Activated CD8-positive, alpha-beta memory T cell treated with anti-CD3 and anti-CD28 coated beads, Interleukin-2, amount 10 ng/mL, durations not matched to agents 7 days and 5 days (primary cell): ENCODE results near the gene MYG1. TPM values are rescaled to one million over a fixed set of nuclear protein-coding genes. Genes with fewer than 3 reads are reported as not detected.
"Not testable (repeated sequence)": the region's sequence is repeated elsewhere in the genome, so short reads cannot be mapped to it uniquely, and the experiment has no call there.

Experiments used
- ATAC-seq: fragments of 150-1000 bp; cut with Tn5 transposase; one replicate; pipeline ENCODE4 v1.10.0; 2021; ENCODE audit warnings: moderate library complexity
- CTCF ChIA-PET: fragments of 350-600 bp; sonication (Branson Sonifier 250); formaldehyde crosslinking; loops from one replicate; lab custom pipeline; 2021; ENCODE audit warnings: antibody characterized with exemption; lab: Charles Lee
- DNase-seq: peaks from one replicate; pipeline ENCODE4 v3.0.0-alpha.2; 2020
- H3K27ac Mint-ChIP-seq: one replicate; pipeline ENCODE4 v1.8.0; 2021; ENCODE audit warnings: mild to moderate bottlenecking, mixed read lengths
- H3K27me3 Mint-ChIP-seq: one replicate; pipeline ENCODE4 v1.8.0; 2021; ENCODE audit warnings: mixed read lengths
- H3K36me3 Mint-ChIP-seq: one replicate; pipeline ENCODE4 v1.8.0; 2021; ENCODE audit warnings: mild to moderate bottlenecking, mixed read lengths
- H3K4me1 Mint-ChIP-seq: one replicate; pipeline ENCODE4 v1.8.0; 2021; ENCODE audit warnings: mixed read lengths
- H3K4me3 Mint-ChIP-seq: one replicate; pipeline ENCODE4 v1.8.0; 2021; ENCODE audit warnings: mild to moderate bottlenecking, moderate library complexity, mixed read lengths
- H3K9me3 Mint-ChIP-seq: one replicate; pipeline ENCODE4 v1.8.0; 2022; ENCODE audit warnings: low read depth, mixed read lengths
- total RNA-seq, 2 experiments: library from RNA; stranded (reverse); gene quantifications; one replicate each; pipeline ENCODE4 v1.2.3, GENCODE V29; 2021

MYG1 gene
- total RNA-seq, 2 experiments from 2014 or later = 51.7 to 65.5 TPM

DNA sequence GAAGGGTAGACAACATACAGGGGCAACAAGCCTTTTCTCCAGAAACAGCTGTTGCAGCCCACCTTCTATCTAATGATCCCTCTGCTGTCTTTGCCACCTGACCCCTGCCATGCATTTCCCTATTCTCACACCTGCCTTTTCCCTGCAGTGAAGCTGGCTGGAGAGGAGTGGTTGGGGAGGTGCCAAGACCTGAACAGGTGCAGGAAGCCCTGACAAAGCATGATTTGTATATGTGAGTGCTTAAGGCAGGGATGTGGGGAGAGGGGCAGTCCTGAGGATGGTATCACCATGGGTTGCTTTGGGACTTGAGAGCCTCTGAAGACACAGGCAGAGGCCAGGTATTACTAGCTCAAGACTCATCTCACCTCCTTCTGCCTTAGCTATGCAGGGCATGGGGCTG, 7.1 kb upstream of the MYG1 start:
- no peaks in the 10 kb centered on the region for H3K9me3 Mint-ChIP-seq
- CTCF ChIA-PET = interaction anchor here (0.8 to 4.4 kb wide), 5 partner anchors 29 to 84 kb away, joined by 3 to 49 read pairs (median 3); partner anchors contain the start of gene AAAS
- ATAC-seq = no peak
- H3K4me3 Mint-ChIP-seq = no peak overlapping the region
- peaks cover 49% of the 10 kb centered on the region for H3K36me3 Mint-ChIP-seq
- no peak for DNase-seq
- no peaks in the 10 kb centered on the region for H3K27me3 Mint-ChIP-seq
- H3K27ac Mint-ChIP-seq = no peak overlapping the region
- H3K4me1 Mint-ChIP-seq = peaks cover 35% of the 10 kb centered on the region

DNA sequence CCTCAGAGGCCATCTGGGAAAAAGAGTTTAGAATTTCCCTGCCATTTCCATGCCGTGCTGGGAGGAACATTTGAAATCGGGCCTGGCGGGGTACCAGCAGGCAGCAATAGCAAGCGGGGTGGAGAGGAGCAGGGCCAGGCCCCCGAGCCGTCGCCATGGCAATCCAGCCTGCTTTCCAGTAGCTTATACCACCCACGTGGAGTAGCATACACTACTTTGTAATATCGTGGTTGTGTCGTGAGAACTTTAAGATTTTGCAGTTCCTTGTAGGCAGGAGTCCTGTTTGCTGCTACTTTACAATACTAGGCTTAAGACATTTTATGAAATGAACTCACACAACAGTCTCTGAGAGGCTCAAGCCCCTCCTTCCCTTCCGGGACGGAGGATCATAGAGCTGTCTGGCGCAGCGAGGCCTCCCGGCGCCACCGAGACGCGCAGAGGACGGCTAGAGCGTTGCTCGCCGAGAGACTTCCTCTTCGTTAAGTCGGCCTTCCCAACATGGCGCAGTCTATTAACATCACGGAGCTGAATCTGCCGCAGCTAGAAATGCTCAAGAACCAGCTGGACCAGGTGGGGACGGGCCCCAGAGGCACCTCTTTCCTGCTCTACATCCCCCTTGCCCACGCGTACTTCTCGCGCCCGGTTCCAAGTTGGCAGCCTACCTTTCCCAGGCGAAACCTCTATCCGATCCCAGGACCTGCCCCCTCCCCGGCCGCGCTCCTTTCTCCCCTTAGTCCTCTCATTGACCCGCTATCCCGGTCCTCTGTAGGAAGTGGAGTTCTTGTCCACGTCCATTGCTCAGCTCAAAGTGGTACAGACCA, 4.2 kb upstream of the MYG1 start, which contains the start of gene PFDN5:
PFDN5 (plus strand) TSS at position 473 of the 821 bp plus-strand sequence; CDS start at position 499, 26 bp downstream.
- no peaks in the 10 kb centered on the region for H3K27me3 Mint-ChIP-seq
- ATAC-seq (peak; percentile 88), DNase-seq (peak; percentile 93)
- no peaks in the 10 kb centered on the region for H3K9me3 Mint-ChIP-seq
- peaks cover 49% of the 10 kb centered on the region for H3K4me1 Mint-ChIP-seq
- CTCF ChIA-PET = interaction anchor here (0.6 to 4.4 kb wide), 21 partner anchors 8 to 229 kb away, joined by 3 to 49 read pairs (median 4); partner anchors contain the start of genes AAAS, CSAD, ESPL1 and ZNF740
- peak within 1 kb of the TSS; percentile 92 for H3K27ac Mint-ChIP-seq
- peaks cover 43% of the 10 kb centered on the region for H3K36me3 Mint-ChIP-seq
- H3K4me3 Mint-ChIP-seq = peak within 1 kb of the TSS; percentile 98

DNA sequence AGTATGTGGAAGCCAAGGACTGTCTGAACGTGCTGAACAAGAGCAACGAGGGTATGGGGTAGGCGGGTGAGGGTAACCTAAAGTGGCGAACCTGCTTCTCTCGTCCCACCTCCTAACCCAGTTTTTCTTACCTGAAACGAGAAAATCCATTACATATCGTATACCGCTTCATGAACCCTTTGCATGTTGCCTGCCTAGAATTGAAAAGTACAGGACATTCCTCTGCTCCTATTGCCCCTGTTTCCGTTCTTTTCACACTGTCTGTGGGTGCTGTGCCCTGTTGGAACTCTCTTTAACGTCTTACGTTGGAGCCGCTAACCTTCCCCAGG, 3.6 kb upstream of the MYG1 start:
- DNase-seq (no peak), ATAC-seq (peak; percentile 0)
- CTCF ChIA-PET = interaction anchor here (0.6 to 4.4 kb wide), 17 partner anchors 9 to 230 kb away, joined by 3 to 49 read pairs (median 5); partner anchors contain the start of genes AAAS, CSAD and ZNF740
- Mint-ChIP-seq H3K36me3 (peaks cover 40% of the 10 kb centered on the region), H3K27ac (peak overlapping the region; percentile 92), H3K4me3 (peak overlapping the region; percentile 98), H3K27me3 (no peaks in the 10 kb centered on the region), H3K9me3 (no peaks in the 10 kb centered on the region), H3K4me1 (peaks cover 54% of the 10 kb centered on the region)

DNA sequence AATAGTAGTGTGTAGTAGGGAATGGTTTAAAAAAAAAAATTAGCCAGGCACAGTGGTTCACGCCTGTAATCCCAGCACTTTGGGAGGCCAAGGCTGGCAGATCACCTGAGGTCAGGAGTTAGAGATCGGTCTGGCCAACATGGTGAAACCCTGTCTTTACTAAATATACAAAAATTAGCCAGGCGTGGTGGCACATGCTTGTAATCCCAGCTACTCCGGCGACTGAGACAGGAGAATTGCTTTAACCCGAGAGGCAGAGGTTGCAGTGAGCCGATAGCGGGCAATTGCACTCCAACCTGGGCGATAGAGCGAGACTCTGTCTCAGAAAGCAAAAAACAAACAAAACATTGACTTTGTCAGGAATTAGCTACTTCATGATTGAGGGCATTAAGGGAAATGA, 2.4 kb upstream of the MYG1 start:
- ATAC-seq, H3K27me3 Mint-ChIP-seq, H3K9me3 Mint-ChIP-seq, DNase-seq: not testable (repeated sequence)
- H3K36me3 Mint-ChIP-seq = peaks cover 39% of the 10 kb centered on the region
- CTCF ChIA-PET = interaction anchor here (0.6 to 7.4 kb wide), 7 partner anchors 25 to 212 kb away, joined by 3 to 83 read pairs (median 6); partner anchors contain the start of genes AAAS and ESPL1
- peak overlapping the region; percentile 62 for H3K27ac Mint-ChIP-seq
- H3K4me1 Mint-ChIP-seq = peaks cover 64% of the 10 kb centered on the region
- peak overlapping the region; percentile 98 for H3K4me3 Mint-ChIP-seq

DNA sequence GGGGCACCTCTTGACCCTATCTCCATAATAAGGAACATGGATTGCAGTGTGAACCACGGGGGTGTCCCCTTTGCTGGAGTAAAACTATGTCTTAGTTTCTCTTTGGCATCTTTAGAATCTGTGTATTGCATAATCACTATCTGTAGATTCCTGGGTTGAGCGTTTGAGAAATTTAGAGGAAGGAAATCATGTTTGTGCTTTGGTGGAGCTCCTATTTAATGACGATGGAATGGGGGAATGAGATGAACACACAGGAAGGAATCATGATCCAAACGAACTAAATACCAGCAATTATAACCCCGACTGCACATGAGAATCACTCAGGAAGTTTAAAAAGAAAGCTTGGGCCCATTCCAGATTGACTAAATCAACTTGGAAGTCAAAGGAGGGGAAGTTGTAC, 1.3 kb upstream of the MYG1 start:
- ATAC-seq (no peak), DNase-seq (no peak)
- H3K36me3 Mint-ChIP-seq = peaks cover 41% of the 10 kb centered on the region
- H3K27ac Mint-ChIP-seq = peak overlapping the region; percentile 44
- H3K4me3 Mint-ChIP-seq = peak overlapping the region; percentile 25
- CTCF ChIA-PET = interaction anchor here (1.2 to 7.4 kb wide), 4 partner anchors 11 to 84 kb away, joined by 3 to 83 read pairs (median 11); partner anchors contain the start of gene AAAS
- no peaks in the 10 kb centered on the region for H3K9me3 Mint-ChIP-seq
- H3K27me3 Mint-ChIP-seq = no peaks in the 10 kb centered on the region
- peaks cover 71% of the 10 kb centered on the region for H3K4me1 Mint-ChIP-seq

DNA sequence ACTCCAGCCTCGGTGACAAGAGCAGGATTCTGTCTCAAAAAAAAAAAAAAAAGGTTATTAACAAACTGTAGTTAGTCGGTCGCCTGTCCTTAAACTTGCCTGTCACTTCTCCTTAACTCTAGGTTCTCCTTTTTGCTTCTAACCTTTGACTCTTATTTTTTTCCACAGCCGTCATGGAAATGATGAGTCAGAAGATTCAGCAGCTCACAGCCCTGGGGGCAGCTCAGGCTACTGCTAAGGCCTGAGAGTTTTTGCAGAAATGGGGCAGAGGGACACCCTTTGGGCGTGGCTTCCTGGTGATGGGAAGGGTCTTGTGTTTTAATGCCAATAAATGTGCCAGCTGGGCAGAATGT, 418 bp upstream of the MYG1 start:
- DNase-seq (peak; percentile 59), ATAC-seq (peak; percentile 32)
- Mint-ChIP-seq H3K27ac (peak overlapping the region; percentile 83), H3K36me3 (peaks cover 37% of the 10 kb centered on the region), H3K4me1 (peaks cover 69% of the 10 kb centered on the region), H3K27me3 (no peaks in the 10 kb centered on the region), H3K4me3 (peak overlapping the region; percentile 81), H3K9me3 (no peaks in the 10 kb centered on the region)
- CTCF ChIA-PET = interaction anchor here (0.9 to 7.4 kb wide), 12 partner anchors 10 to 140 kb away, joined by 3 to 83 read pairs (median 4); partner anchors contain the start of genes AAAS and ITGB7

DNA sequence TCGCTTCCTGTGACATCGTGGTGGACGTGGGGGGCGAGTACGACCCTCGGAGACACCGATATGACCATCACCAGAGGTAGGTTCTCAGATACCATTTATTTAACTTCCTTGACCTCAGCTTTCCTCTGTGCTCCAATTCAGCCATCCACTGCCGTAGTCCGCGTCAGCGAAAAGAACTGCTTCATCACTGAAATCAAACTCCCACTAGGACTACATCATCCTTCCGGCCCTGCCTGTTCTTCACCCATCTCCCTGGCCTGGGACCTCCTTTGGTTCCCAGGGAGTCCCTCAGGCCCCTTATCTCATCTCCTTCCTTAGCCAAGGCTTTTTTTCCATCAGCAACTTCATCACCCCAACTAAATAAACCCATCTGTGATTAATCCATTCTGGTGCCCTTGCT, 692 bp downstream of the MYG1 start:
- peaks cover 32% of the 10 kb centered on the region for H3K36me3 Mint-ChIP-seq
- DNase-seq = peak; percentile 45
- no peak for ATAC-seq
- peaks cover 58% of the 10 kb centered on the region for H3K4me1 Mint-ChIP-seq
- CTCF ChIA-PET = interaction anchor here (0.6 to 7.4 kb wide), 10 partner anchors 11 to 314 kb away, joined by 3 to 83 read pairs (median 4); partner anchors contain the start of genes AAAS and ITGB7
- H3K4me3 Mint-ChIP-seq = peak overlapping the region; percentile 81
- H3K27ac Mint-ChIP-seq = peak overlapping the region; percentile 83
- no peaks in the 10 kb centered on the region for H3K27me3 Mint-ChIP-seq
- no peaks in the 10 kb centered on the region for H3K9me3 Mint-ChIP-seq

DNA sequence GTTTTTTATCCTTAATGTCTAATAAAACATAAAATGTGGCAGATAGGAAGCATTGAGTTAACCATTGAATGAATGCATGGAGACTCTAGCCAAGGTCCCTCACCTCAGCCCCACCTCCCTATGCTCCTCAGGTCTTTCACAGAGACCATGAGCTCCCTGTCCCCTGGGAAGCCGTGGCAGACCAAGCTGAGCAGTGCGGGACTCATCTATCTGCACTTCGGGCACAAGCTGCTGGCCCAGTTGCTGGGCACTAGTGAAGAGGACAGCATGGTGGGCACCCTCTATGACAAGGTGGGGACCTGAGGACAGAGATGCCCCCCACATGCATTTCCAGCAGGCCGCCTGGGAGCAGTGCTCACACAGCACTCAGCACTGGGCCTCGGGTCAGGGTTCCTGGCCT, 3.4 kb downstream of the MYG1 start:
- CTCF ChIA-PET = interaction anchor here (1.0 to 7.4 kb wide), 3 partner anchors 20 to 89 kb away, joined by 4 to 83 read pairs (median 5); partner anchors contain the start of gene AAAS
- H3K27ac Mint-ChIP-seq = peak overlapping the region; percentile 26
- peaks cover 34% of the 10 kb centered on the region for H3K36me3 Mint-ChIP-seq
- peaks cover 36% of the 10 kb centered on the region for H3K4me1 Mint-ChIP-seq
- no peaks in the 10 kb centered on the region for H3K9me3 Mint-ChIP-seq
- no peaks in the 10 kb centered on the region for H3K27me3 Mint-ChIP-seq
- no peak for ATAC-seq
- DNase-seq = no peak
- H3K4me3 Mint-ChIP-seq = no peak overlapping the region

DNA sequence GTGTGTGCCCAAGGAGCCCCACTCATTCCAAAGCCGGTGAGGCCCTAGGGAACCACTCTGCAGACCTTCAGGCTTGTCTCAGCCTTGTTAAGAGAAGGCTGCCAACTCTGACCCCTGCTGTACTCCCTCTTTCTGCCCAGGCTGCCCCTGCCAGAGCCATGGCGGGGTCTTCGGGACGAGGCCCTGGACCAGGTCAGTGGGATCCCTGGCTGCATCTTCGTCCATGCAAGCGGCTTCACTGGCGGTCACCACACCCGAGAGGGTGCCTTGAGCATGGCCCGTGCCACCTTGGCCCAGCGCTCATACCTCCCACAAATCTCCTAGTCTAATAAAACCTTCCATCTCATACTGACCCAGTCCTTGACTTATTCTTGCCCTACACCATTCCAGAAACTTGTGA, 7.3 kb downstream of the MYG1 start:
- CTCF ChIA-PET = no interaction called here
- no peak overlapping the region for H3K4me3 Mint-ChIP-seq
- H3K27ac Mint-ChIP-seq = no peak overlapping the region

DNA sequence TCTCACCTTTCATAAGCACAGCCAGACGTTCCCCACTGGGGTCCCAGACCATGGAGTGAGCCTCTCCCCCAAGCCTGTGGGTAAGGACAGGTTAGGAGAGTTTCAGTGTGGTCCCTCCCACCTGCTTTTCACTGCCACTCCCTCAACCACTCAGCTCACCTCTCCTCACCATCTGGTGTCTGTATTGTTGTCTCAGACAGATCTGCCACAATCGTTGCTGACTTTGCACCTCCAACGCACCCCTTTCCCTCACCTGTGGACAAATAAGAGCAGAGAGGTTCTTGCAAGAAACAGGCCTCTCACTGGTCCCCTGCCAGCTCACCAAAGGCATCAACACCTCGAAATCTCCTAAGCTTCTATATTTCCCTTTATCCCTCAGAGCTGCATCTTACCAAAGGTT, 8.8 kb downstream of the MYG1 start:
- DNase-seq (no peak), ATAC-seq (no peak)
- Mint-ChIP-seq H3K9me3 (no peaks in the 10 kb centered on the region), H3K36me3 (peaks cover 22% of the 10 kb centered on the region), H3K4me1 (no peaks in the 10 kb centered on the region), H3K4me3 (no peak overlapping the region), H3K27ac (no peak overlapping the region), H3K27me3 (no peaks in the 10 kb centered on the region)
- CTCF ChIA-PET = interaction anchor here (2.7 kb wide), 1 partner anchor 13 kb away, joined by 18 read pairs; the partner anchor contains the start of gene AAAS

More for the DNA sequence above, 7.3 kb downstream of the MYG1 start:
- DNase-seq (no peak), ATAC-seq (no peak)
- no peaks in the 10 kb centered on the region for H3K9me3 Mint-ChIP-seq
- H3K4me1 Mint-ChIP-seq = peaks cover 9% of the 10 kb centered on the region
- H3K36me3 Mint-ChIP-seq = peaks cover 31% of the 10 kb centered on the region
- H3K27me3 Mint-ChIP-seq = no peaks in the 10 kb centered on the region

DNA sequence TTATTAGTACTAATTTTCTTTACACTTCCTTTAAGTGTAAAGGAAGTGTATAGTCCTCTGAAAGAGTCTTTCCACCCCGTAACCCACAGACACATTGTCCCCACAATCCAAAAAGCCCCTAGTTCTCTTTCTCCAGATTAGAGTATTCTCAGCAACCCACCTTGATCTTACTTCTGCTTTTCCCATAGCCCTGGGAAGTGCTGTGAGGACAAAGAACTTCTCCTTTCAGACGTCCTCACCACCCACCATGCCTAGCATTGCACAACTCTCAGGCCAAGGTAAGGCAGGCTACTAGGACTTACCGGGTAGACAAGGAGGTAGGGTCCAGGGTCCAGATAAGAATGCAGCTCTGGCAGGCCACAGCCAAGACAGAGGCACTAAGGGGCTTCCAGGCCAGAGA, 14.5 kb downstream of the MYG1 start:
- no peak for ATAC-seq
- Mint-ChIP-seq H3K4me1 (peaks cover 6% of the 10 kb centered on the region), H3K9me3 (no peaks in the 10 kb centered on the region), H3K27ac (no peak overlapping the region), H3K27me3 (no peaks in the 10 kb centered on the region), H3K36me3 (peaks cover 18% of the 10 kb centered on the region), H3K4me3 (no peak overlapping the region)
- no peak for DNase-seq
- CTCF ChIA-PET = no interaction called here

DNA sequence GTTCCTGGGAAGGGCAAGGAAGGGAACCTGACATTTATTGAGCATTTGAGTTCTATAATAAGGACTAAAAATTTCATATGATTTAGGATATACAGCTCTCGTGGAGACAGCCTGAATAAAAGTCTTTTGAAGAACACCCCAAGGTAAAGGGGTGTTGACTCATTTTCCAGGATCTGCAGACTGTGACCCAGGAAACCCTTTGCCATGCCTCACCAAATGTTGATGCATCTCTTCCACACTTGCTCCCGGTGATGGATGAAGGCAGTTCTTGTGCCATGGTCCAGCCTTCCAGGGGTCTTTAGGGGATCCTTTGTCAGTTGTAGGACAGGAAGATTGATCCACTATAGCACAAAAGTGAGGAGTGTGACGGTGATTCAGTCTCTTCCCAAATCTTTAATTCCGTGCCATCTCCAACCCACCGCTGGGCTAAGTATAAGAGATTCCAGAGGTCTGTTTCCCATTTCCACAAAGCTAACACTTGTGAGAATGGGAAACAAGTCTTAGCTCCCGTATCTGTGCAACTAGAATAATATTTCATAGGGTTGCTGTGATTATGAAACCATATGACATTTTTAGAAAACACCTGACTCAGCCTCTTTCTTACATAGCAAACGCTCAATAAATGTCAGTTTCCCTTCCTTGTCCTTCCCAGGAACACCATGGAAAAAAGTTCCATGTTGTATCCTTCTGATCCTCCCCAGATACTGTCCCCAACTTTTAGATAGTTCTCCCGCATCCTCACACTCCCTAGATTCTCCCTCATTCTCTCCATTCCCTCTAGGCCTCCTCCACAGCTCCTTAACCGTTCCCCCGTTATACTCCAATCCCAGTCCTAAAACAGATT, 21.1 kb downstream of the MYG1 start:
- Mint-ChIP-seq H3K27ac (peak overlapping the region; percentile 97), H3K36me3 (peaks cover 15% of the 10 kb centered on the region), H3K4me3 (peak overlapping the region; percentile 92), H3K27me3 (no peaks in the 10 kb centered on the region), H3K4me1 (peaks cover 37% of the 10 kb centered on the region), H3K9me3 (no peaks in the 10 kb centered on the region)
- ATAC-seq = no peak
- no peak for DNase-seq
- CTCF ChIA-PET = interaction anchor here (0.6 to 12.8 kb wide), 73 partner anchors 9 to 355 kb away, joined by 3 to 232 read pairs (median 5); partner anchors contain the start of genes AMHR2, ATP5MC2, CSAD and ESPL1
